HG03432 (cell line): ENCODE results near the gene ZNF444.
"Not testable (repeated sequence)": the region's sequence is repeated elsewhere in the genome, so short reads cannot be mapped to it uniquely, and the experiment has no call there.

Experiments used
- ATAC-seq: cut with Tn5 transposase; IDR thresholded peaks from one replicate; pipeline ENCODE4 v1.9.1; 2021; ENCODE audit warnings: mild to moderate bottlenecking, moderate library complexity; ENCODE audit not compliant: unreplicated experiment

Gene ZNF444

GRCh38 chr19:56175861-56176307 is 34.8 kb downstream of the ZNF444 start, which contains the start of gene GALP:
TSS of gene GALP (plus strand) at chr19:56176008. CDS start at chr19:56177109, 1,101 bp downstream.
- ATAC-seq: not testable (repeated sequence)

GRCh38 chr19:56176310-56176709 is 35.2 kb downstream of the ZNF444 start:
- ATAC-seq: not testable (repeated sequence)

GRCh38 chr19:56176881-56177280 is 35.8 kb downstream of the ZNF444 start:
- no peak for ATAC-seq

GRCh38 chr19:56177564-56178243 is 36.6 kb downstream of the ZNF444 start:
- no peak for ATAC-seq

GRCh38 chr19:56189785-56190184 is 48.7 kb downstream of the ZNF444 start:
- no peak for ATAC-seq

GRCh38 chr19:56191115-56191514 is 50.0 kb downstream of the ZNF444 start:
- ATAC-seq: no peak

- ATAC-seq: no peak
Observed at GRCh38 chr19:56191711-56192110, 50.6 kb downstream of the ZNF444 start.

- no peak for ATAC-seq
Observed at GRCh38 chr19:56193981-56194640, 53.0 kb downstream of the ZNF444 start.

- not testable (repeated sequence) for ATAC-seq
Observed at GRCh38 chr19:56197646-56198045, 56.6 kb downstream of the ZNF444 start, which contains the start of gene ZSCAN5B. TSS of gene ZSCAN5B (minus strand) at chr19:56197783. CDS start at chr19:56193052, 4,731 bp downstream.

GRCh38 chr19:56199687-56200086 is 58.6 kb downstream of the ZNF444 start:
- ATAC-seq: no peak

- ATAC-seq: no peak
Observed at GRCh38 chr19:56201973-56202372, 60.9 kb downstream of the ZNF444 start, which contains the start of gene ZSCAN5C. TSS of gene ZSCAN5C (plus strand) at chr19:56202273. CDS start at chr19:56205914, 3,641 bp downstream.

GRCh38 chr19:56207581-56207980 is 66.5 kb downstream of the ZNF444 start:
- ATAC-seq: not testable (repeated sequence)

- ATAC-seq: no peak
Observed at GRCh38 chr19:56209091-56209490, 68.0 kb downstream of the ZNF444 start.

GRCh38 chr19:56210036-56210435 is 68.9 kb downstream of the ZNF444 start:
- not testable (repeated sequence) for ATAC-seq
